Pulmonary artery endothelial cell (primary cell): ENCODE measurements around the gene GAS2L1. TPM values are rescaled to one million over a fixed set of nuclear protein-coding genes. Genes with fewer than 3 reads are reported as not detected.
A peak's percentile ranks its signal among the peaks of the same experiment; 100 is the strongest.

Experiments used
- DNase-seq: peaks from one replicate; pipeline ENCODE4 v3.0.0-alpha.2; 2011; ENCODE audit warnings: low read depth, low spot score
- total RNA-seq: library from RNA; depleted of rRNA; stranded (reverse); fragments of >200 nt; gene quantifications from 2 replicates; pipeline ENCODE4 v1.2.3, GENCODE V29; 2014

Gene GAS2L1
- total RNA-seq = 16.5 and 22.4 TPM in 2 replicates

DNA sequence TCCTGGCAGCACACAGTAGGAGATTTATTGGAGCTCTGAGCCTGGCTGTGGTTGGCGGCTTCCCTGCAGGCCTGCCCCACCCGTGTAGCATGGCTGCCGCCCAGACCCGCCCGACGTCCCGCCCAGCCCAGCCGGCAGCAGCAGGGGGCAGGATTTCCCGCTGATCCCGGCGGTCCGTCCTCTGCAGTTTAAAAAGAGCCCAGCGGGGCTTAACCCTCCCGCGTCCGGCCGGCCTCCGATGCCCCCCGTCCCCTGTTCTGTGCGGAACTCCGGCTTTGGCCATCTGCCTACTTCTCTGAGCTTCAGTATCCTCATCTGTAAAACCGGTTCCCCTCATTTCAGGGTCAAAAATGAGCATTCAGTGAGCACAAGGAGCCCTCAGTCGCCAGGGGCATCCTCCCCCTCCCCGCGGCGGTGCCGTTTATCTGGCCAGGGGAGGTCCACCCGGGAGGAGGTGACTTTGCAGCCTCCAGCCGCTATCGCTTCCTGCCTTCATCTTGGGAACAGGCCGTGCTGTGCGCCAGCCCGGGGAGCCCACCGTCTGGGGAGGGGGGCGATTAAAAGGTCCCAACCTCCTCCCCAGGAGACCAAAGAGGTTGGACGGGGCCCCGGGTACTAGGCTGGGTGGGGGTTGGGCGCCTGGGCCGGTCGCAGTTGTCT, at the start of gene GAS2L1:
TSS of gene GAS2L1 (plus strand) at position 476 of the 660 bp plus-strand sequence. CDS start 1,456 bp downstream, outside the sequence.
- DNase-seq = no peak

DNA sequence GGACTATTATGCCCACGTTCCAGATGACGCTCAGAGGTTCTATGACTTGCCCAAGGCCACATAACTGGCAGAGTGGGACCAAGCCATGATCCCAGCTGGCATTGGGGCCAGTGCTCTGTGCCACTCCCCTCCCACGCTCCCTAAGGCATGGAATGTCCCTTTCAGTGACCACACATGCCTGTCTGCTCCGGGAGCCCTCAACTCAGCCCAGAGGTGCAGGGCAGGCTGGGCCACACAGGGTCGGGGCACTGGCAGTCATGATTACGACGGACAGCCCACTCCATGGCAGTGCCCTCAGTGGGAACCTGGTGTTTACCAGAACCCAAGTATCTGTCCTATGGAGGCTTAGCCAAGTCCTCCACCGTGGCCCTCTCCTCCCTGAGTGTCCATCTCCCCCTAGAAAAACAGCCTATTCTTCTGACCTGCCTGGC, 48.7 kb upstream of the GAS2L1 start:
- no peak for DNase-seq

DNA sequence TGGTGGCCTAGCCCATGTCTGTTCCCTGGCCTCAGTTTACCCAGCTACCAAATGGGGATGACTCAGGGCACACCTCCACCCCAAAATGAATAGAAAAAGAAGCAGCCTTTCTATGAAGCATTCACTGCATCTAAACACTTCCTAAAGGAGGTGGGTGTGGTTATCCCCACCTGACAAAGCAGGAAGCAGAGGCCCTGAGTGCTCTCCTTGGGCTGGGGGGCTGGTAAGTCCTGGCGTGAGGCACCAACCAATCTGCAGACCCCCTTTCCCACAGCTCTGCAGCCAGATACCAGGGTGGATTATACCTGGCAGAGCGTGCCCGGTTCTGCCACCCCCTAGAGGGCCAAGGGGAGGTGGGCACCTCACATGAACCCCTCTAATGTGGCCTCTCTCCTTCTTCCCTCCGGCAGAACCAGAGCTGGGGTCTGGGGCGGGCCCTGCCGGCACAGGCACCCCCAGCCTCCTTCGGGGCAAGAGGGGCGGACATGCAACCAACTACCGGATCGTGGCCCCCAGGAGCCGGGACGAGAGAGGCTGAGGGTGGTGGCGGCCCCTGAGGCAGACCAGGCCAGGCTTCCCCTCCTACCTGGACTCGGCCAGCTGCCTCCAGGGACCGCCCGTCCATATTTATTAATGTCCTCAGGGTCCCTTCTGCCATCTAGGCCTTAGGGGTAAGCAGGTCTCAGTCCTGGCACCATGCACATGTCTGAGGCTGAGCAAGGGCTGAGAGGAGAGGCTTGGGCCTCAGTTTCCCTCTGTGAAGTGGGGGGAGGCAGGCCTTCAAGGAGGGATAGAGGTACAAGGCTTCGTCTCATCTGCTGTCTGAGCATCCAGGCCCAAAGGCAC, 47.8 kb upstream of the GAS2L1 start:
- no peak for DNase-seq

DNA sequence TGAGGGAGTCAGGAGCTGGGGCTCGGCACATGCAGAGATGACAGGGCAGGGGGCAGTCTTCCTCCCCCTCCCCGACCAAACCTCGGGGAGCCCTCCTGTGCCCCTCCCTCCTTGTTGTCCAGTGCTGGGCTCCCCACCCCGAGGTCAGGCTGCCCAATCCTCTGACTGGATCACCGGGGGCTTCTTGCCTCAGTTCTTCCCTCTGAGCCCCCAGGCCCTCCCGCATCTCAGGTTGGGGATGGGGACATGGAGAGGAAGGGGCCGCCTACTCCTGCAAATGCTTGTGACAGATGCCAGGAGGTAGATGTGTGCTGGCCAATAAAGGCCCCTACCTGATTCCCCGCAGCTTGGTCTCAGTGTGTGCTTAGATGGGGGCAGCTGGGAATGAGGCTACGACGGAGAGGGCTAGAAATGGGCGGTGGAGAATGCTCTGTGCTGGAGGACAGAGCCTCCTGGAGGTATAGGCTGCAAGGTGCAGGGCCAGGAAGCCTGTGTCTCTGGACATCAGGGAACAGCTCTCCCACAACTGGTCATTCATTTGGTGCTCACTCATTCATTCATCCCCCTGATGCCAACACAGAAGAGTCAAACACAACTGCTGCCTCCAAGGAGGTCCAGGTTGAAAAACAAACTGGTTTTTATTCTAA, 47.1 kb upstream of the GAS2L1 start:
- no peak for DNase-seq

DNA sequence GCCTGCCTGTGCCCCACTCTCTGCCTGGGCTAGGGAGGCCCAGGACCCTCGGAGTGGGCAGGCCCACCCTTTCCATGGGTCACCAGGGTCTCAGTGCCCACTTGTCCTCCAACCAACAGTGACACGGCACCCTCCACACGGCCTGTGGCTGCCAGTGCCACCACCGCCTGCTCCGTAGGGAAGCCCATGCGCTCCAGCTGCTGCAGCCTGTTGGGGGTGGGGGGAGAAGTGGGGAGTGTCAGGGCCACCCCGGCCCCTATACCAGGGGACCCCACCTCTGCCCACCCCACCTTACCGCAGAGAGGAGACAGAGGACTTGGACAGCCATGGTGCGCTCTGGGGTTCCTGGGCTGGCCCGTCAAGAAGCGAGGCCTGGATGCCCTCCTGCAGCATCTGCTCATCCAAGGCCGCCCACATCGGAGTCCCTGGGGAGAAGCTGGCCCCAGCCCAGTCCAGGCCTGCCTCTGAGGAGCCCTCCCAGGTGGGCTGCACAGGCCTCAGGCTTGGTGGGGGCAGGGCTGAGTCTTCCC, 46.4 kb upstream of the GAS2L1 start:
- DNase-seq = no peak

DNA sequence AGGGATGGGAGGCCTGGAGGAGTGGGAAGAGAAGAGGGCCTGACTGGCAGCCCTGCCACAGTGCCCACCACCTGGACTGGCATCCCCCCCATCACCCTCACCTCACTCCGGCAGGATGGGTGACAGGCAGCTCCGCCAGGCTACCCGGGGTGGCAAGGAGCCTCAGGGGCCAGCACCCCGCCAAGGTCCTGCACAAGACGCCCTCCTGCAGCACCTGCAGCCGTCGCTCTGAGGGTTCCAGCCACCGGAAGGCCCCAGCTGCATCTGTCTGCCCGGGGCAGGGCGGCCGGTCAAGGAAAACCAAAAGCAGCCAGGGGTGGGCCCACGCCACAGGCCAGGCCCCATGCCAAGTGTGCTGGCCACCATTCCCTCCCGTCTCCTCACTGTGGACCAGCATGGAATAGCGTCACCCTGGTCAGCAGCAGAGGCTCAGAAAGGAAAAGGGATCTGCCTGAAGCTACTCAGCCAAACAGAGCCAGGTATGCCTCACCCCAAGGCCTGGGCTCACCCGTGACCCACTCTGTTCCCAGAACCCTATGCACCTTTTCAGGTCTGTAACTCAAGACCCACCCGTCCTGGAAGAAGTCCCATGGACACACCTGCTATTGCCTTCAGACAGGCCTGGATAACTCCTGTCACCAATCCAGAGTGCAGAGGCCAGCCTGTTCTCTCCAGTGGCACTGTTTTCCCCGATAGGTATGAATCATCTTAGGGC, 45.7 kb upstream of the GAS2L1 start:
- no peak for DNase-seq

DNA sequence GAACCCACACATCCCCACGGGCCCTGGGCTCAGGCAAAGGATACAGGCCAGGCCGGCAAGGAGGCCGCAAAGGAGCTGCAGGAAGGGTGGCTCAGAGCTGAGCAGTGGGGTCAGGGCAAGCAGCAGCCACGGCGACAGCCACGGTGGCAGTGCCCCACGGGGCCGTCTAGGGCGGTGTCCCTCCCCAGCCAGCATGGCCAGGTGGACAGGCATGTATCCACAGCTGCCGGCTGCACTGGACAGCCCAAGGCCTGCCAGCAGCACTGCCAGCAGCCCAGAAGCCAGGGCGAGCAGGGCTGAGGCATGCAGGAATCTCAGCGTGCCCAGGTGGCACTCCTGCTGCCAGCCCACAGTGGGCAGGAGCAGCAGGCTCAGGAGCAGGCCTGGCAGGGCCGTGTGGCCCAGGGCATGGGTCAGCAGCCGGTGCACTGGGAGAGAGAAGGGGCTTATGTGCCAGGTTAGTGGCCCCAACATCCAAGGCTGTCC, 42.6 kb upstream of the GAS2L1 start:
- no peak for DNase-seq

DNA sequence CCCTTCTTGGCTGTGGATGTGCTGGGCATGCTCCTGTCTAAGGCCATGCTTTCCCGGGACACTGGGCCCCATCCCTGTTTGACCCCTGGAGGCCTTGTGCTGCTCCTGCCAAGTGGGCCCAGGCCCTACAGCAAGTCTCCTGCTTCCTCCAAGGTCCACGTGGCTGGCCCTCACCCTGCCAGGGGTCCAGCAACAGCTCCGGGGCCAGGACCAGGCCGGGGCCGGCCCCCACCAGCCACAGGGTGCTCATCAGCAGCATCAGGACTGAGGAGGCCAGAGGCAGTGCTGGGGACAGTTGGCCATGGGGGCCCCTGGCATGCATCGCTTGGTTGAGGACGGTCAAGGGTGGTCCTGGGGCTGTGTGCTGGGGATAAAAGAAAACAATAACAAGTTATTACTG, 41.1 kb upstream of the GAS2L1 start:
- no peak for DNase-seq

DNA sequence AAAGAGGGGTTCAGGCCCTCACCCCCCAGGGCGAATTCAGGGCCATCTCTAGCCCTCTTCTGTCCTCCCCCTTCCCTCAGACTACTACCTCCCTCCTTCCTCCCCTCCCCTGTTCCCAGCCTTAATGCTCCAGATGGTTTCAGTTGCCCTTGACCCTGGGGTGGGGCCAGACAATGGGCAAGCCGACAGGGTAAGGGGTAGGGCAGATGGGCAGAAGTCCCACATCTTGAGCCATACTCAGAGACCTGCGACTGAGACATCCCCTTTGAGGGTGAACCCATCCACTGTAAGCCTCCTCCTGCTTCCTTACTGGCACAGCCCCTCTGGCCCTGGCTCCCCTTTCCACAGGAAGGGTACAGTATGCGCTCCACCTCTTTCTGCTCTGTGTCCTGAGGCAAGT, 40.5 kb upstream of the GAS2L1 start:
- DNase-seq = no peak

DNA sequence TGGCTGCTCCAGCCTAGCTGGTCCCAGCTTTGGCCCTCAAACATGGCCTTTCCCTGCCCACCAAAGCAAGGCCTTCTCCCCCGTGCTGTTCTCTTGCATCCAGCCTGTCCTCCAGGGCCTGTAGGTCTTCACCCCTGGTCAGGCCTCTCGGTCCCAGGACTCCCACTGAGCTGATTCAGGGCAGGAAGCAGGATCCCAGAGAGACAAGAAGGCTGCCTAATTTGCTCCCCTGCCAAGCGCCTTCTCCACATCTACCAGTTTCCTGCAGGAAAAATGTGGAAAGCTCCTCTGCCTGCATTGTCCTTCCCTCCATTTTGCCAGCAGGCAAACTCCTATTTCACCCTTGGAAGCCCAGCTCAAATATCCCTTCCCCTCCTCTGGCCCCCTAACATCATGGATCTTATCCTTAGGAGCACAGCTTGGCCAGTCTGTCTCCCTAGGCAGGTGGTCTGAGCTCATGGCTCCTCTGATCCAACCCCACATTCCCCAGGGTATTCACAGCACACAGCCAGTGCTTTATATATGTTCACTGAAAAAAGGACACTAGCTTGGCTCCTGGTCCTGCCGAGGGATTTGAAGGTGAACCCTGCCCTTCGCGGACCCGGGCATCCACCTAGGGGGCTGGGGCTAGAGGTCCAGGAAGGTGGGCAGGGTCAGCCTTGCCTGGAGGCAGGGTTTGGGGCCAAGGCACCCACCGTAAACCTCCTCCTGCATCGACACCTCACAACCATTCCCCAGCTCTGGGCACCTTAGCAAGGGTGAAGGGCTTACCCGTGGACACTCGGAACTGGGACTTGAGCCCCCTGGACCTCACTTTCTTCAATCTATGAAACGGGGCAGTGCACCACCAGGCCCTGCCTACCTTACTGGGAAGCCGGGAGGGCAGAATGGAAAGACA, 39.6 kb upstream of the GAS2L1 start:
- DNase-seq = no peak

DNA sequence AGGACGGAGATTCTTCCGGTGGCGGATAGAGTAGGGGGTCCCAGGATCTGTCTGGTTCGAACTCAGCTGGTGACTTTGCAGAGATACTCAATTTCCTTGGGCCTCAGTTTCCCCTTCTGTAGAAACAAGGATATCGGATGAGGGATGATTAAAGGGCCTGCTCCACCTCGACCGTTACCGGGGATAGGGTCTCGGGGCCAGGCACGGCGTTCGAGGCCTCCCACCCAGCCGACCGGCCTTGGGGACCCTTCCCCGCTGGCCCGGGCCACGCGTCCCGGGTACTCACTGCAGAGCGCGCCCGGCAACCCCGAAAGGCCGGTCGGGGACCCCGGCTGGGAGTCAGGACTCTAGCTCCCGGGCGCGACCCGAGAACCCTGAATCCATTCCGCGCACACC, 39.0 kb upstream of the GAS2L1 start:
- no peak for DNase-seq

DNA sequence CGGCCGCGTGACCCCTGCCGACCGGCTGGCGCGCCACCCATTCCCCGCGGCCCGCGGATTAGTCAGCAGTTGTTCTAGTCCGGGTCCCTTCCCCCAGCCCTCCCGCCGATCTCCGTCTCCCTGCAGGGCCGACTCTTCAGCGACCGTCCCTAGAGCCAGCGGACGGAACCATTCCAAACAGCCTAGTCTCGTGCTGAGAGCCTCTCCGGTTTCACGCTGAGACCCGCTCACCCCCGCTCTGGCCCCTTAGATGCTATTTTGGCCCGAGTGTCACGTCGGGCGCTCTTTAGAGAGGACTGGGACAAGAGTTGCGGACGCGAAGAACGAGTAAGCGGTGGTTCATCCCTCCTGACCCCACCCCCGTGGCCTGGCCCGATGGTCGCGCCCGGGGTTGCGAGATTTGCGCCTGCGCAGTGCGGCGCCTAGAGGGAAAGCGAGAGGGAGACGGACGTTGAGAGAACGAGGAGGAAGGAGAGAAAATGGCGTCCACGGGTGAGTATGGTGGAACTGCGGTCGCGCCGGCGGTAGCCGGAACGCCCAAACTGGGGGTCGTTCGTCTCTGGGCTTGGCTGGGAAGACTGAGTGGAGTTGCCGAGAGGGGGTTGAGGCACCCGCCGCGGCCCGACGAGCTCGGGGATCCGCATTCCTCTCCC, 38.5 kb upstream of the GAS2L1 start, which contains the start of the genes EWSR1 and RHBDD3:
TSS of gene EWSR1 (plus strand) at position 411 of the 653 bp plus-strand sequence. CDS start at position 480, 69 bp downstream.
TSS of gene RHBDD3 (minus strand) at position 124 of the 653 bp plus-strand sequence. CDS start 2,355 bp downstream, outside the sequence.
- peak; percentile 94 for DNase-seq

DNA sequence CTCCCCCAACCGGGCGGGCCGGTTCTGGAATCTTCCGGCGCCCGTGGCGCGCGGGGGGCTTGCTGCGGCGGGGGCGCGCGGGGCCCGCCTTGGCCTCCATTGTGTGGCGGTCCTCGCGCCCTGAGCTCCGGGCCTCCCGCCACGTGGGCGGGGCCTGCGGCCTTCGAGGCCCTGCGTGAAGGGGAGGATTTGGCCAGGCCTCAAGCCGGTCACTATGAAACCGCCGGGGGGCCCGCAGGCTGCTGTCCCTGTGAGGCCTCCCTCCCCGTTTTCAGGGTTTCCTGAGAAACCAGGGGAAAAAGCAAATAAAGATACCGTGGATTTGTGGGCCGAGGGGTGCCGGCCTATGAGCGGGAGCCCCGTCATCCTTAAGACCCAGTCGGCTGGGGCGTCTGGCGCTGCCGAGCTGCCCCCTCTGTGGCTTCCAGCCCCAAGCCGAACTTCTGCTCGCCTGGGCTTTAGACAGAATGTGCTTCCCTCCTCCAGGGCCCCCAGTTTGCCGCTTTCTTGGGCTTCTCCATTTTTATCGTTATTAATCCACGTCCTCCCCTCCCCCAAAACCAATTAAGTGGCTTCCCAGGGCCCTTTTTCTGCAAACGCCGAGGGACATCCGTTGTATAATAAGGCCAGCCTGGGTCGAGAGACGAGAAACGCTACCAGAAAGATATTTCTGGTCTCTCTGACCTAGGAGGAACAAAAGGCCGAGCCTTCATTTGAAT, 37.8 kb upstream of the GAS2L1 start:
- no peak for DNase-seq

DNA sequence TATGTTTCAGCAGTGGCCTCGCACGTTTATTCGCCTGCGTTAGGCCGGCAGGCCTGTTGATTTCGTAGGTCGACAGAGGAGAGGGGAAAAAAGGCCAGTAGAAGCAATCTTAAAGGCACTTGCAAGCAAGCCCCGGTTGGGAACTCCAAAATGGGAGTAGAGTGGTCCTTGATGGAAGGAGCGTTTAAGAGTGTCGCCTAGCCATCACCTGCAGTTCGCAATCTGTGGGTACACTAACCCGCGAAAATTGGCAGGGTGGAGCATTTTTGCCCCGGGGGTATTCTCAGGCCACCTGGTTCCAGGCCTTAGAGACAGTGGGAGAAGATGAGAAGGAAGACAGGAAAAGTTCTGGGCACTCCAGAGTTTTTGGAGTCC, 37.2 kb upstream of the GAS2L1 start:
- DNase-seq = no peak

DNA sequence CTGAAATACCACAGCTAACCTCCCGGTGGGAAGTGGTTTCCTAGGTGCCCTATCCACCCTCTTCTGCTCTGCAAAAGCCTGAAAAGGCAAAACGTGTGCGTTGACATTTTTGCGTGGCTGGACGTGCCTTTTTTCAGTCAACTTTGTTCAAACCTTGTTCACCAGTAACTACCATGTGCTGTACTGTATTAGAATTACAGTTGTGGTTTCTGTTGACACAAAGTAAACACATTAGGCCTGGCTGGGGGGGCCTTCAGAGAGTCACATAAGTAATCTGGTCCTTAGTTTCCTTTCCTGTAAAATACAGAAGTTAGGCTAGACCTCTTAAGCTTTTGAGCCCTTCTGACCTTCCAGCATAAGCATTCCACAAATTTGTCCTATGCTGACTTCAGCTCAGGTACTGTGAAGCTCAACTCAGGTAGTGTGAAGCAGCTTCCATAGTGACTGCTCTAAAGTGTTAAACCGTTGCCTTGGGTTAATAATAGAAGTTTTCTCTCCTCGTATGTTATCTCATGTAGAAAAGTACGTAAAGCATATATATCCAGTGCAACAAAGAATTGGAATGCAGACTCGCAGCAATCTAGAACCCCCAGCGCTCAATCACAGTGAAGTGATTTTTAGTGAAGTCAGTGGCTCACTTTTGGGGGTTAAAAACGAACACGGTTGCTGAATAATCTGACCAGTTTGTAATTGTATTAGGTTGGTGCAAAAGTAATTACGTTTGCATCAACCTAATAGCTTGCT, 36.5 kb upstream of the GAS2L1 start:
- no peak for DNase-seq

DNA sequence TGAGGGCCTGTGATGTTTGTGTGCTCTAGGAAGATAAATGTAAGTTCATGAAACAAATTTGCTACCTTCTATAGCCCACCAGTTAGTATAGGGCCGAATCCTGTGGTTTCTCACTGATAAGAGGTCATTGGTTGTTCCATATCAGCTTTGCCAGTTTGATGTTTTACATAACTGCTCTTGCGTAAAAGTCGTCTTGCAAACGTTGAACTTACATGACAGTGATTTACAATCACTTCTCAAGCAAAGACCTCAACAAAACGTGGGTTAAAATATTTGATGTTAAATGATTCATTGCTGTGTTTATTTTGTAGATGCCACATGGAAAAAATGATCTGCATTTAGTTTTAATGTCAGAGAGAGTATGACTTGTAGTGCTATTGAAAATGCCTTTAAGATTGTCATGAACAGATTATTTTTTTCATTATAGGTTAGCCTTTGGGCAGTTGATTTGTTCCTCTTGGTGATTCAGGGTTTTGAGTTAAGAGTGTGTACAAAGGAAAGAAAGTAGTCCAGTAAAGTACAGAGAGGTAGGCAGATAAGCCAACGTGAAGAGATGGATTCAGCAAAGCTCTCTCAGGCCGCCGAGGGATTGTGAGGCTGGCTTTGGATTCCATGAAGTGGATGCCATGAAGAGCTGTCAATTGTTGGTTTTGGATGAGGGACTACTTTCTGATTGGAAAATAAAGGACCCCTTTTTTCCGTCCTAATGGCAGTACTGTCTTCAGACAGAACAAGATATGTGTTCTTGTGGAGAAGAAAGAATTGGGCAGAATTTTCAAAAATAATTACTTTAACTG, 35.8 kb upstream of the GAS2L1 start:
- DNase-seq = no peak

DNA sequence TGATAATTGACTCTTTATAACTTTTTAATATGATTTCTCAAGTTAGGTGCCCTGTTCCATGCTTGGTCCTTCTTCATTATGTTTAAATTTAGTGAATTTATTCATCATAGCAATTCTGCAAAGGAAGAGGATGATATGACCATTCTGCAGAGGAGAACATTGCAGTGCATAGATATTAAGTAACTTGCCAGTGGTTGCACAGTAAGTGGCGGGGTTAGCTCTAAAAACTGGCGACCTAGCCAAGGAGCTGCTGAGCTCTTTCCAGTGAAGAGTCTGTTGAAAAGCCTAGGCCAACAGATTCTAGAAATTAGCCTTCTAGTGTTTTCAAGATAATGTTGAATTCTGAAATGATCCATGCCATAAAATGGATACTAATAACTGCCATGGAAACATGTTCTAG, 33.8 kb upstream of the GAS2L1 start:
- DNase-seq = no peak
